Peyer's patch (tissue), 4 donors: ENCODE data around the gene MICB.

ENCODE experiments used
- POLR2A ChIP-seq, 2 donors: fragments of 450-650 bp; IDR thresholded peaks; one replicate each; pipeline ENCODE4 v1.5.1; 2017; ENCODE audit warnings: antibody characterized with exemption in 2 of 2, mild to moderate bottlenecking in 2 of 2, moderate library complexity in 2 of 2
- TF ChIP-seq, protein P1 (sequence below), 6 experiments: fragments of 450-650 bp in 4 of 6; fragments of 200-600 bp in 2 of 6; sonication (generic) in 1 of 6; IDR thresholded peaks; one replicate each; pipeline ENCODE4 v1.5.1; 2017 to 2019; ENCODE audit warnings: antibody characterized with exemption in 6 of 6, mild to moderate bottlenecking in 3 of 6, moderate library complexity in 1 of 6

DNA sequence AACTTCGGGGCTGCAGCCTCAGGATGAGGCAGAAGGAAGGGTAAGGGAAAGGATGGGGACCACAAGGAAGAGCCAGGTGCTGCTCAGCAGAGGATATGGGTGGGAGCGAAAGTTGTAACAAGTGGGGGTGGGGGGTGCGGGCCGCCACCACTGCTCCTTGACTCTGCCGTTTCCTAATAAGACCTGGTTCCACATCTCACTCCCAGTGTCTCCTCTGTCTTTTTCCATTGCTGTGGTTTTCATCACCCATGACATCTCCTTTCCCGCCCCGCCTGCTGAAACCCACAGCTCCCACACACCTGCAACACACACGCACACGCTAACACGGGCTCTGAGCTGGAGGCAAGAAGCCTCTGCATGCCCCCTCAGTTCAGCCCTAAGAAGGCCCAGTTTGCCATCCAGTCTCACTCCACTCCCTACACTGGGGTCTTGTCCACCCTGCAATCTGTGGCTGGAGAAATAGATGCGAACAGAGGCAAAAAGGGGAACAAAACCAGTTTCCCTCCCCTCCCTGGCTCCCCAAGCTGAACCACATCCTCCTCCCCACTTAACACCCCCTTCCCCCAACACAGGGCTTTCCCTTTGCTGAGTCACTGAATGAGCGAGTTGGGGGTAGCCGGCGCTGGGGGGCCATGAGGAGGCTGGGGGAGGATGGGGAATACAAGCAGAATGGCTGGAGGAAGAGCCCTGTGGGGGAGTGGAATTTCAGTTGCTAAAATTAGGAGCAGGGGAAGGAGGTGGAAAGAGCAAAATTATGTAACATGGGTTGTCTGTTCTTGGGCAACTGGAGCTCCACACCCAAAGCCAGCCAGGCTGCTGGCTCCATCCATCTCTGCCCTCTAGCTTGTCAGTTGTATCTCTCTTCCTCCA is 60.9 kb downstream of the MICB start:
- TF ChIP-seq, protein P1, sequence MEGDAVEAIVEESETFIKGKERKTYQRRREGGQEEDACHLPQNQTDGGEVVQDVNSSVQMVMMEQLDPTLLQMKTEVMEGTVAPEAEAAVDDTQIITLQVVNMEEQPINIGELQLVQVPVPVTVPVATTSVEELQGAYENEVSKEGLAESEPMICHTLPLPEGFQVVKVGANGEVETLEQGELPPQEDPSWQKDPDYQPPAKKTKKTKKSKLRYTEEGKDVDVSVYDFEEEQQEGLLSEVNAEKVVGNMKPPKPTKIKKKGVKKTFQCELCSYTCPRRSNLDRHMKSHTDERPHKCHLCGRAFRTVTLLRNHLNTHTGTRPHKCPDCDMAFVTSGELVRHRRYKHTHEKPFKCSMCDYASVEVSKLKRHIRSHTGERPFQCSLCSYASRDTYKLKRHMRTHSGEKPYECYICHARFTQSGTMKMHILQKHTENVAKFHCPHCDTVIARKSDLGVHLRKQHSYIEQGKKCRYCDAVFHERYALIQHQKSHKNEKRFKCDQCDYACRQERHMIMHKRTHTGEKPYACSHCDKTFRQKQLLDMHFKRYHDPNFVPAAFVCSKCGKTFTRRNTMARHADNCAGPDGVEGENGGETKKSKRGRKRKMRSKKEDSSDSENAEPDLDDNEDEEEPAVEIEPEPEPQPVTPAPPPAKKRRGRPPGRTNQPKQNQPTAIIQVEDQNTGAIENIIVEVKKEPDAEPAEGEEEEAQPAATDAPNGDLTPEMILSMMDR (IDR thresholded peaks at IDR 0.05): no peak
- TF ChIP-seq POLR2A (IDR thresholded peaks at IDR 0.05): no peak
